ENCODE measurements around the gene ZNF438. TPM values are rescaled to one million over a fixed set of nuclear protein-coding genes. Genes with fewer than 3 reads are reported as not detected.

ZNF438 gene
- total and polyA plus RNA-seq, 2 of the 4 experiments (the other 2 are of a cell fraction), result 1.8 to 2.9 TPM

GRCh38 chr10:31041011-31041410, 9.3 kb upstream of the ZNF438 start:
- Histone ChIP-seq H4K5ac (ENCODE audit: low read depth, low read length) (no peak overlapping the region), H4K20me1 (ENCODE audit: insufficient read depth, low read length) (no peaks in the 10 kb centered on the region), H3K23ac (ENCODE audit: low read depth, low read length) (no peak overlapping the region), H3K56ac (ENCODE audit: extremely low read depth, insufficient read depth, low read length) (no peak overlapping the region), H4K91ac (ENCODE audit: insufficient read depth, low read depth, low read length) (no peak overlapping the region), H3K27ac (ENCODE audit: insufficient read depth, low read length) (no peak overlapping the region), H2AK5ac (ENCODE audit: low read depth, low read length) (peak overlapping the region; percentile 62; the same call in 1 of the 2 replicates), H2BK5ac (ENCODE audit: low read depth, low read length, poor library complexity, severe bottlenecking) (no peak overlapping the region), H3K4me2 (ENCODE audit: low read depth, low read length) (no peak overlapping the region), H3K9ac (ENCODE audit: low read depth, low read length) (no peak overlapping the region), H3K18ac (ENCODE audit: low read depth, low read length) (no peak overlapping the region), H3K36me3 (ENCODE audit: control insufficient read depth, insufficient read depth, low read length) (no peaks in the 10 kb centered on the region), H3K79me1 (ENCODE audit: low read depth in 1 of 2, low read length in 2 of 2) (no peaks in the 10 kb centered on the region), H2BK15ac (ENCODE audit: low read depth, low read length) (peak overlapping the region; percentile 59; the same call in 1 of the 3 replicates), H3K27me3 (ENCODE audit: control insufficient read depth, insufficient read depth, low read length) (no peaks in the 10 kb centered on the region), H3K14ac (replicated peaks; ENCODE audit: low read depth, low read length) (peak overlapping the region; percentile 55; the same call in 1 of the 2 replicates), H3K4me1 (ENCODE audit: control insufficient read depth, insufficient read depth, low read length) (peaks cover 1% of the 10 kb centered on the region; the same call in 1 of the 2 replicates), H3K9me1 (ENCODE audit: insufficient read depth, low read length) (no peaks in the 10 kb centered on the region; the same call in none of the 2 replicates), H3K9me3 (ENCODE audit: control insufficient read depth, insufficient read depth, low read length) (no peaks in the 10 kb centered on the region), H3K4ac (ENCODE audit: low read depth, low read length) (no peak overlapping the region; the same call in 1 of the 2 replicates), H2BK120ac (ENCODE audit: low read depth, low read length) (peak overlapping the region; percentile 63), H3K4me3 (ENCODE audit: insufficient read depth, low read depth, low read length) (no peak overlapping the region), H4K8ac (ENCODE audit: low read depth in 2 of 2, low read length in 2 of 2) (no peak overlapping the region), H2AK9ac (replicated peaks; ENCODE audit: low read depth, low read length, poor library complexity) (peak overlapping the region; percentile 23), H2BK20ac (ENCODE audit: low read depth, low read length) (peak overlapping the region; percentile 71), H2AFZ (replicated peaks; ENCODE audit: low read length, poor library complexity) (no peak overlapping the region)
- dilution Hi-C loops (cut with HindIII; ENCODE audit: low sequenced_read_pairs, unreplicated experiment) (no loop called here), intact Hi-C loops (cut with micrococcal nuclease) (no loop called here), in situ Hi-C loops (cut with MboI; ENCODE audit: low sequenced_read_pairs) (no loop called here)
- BruUV-seq (replicated peaks), result no TSS peak
- DNase-seq, result peak; percentile 41
- CTCF ChIA-PET, result no interaction called here
- POLR2A ChIA-PET (ENCODE audit: unreplicated experiment), result no interaction called here
- TF ChIP-seq RAD21 (IDR thresholded peaks at IDR 0.05; ENCODE audit: low read length) (no peak), MAZ (IDR thresholded peaks at IDR 0.05; ENCODE audit: borderline replicate concordance, low read depth, low read length) (no peak), NFE2L2 (IDR thresholded peaks at IDR 0.05; ENCODE audit: low read depth, low read length) (no peak), SMC3 (IDR thresholded peaks at IDR 0.05; ENCODE audit: low read depth, low read length) (no peak), FOS (IDR thresholded peaks at IDR 0.05; ENCODE audit: low read depth, low read length) (no peak), BHLHE40 (IDR thresholded peaks at IDR 0.05; ENCODE audit: low read depth, low read length) (no peak), CHD1 (IDR thresholded peaks at IDR 0.05; ENCODE audit: low read depth, low read length) (no peak), USF2 (IDR thresholded peaks at IDR 0.05; ENCODE audit: low read depth, low read length) (no peak), CEBPB (IDR thresholded peaks at IDR 0.05; ENCODE audit: low read depth, low read length) (no peak), RCOR1 (IDR thresholded peaks at IDR 0.05; ENCODE audit: insufficient replicate concordance, low read length) (no peak), ELK1 (IDR thresholded peaks at IDR 0.05; ENCODE audit: borderline replicate concordance, low read depth, low read length) (no peak)
- WGBS, 2 experiments (ENCODE audit: extremely low coverage in 2 of 2, insufficient read length in 1 of 2), result 83% methylated on average over 1 of the region's 3 CpGs; no CpG with 5 or more reads in 1 of the 2 experiments
- ATAC-seq (ENCODE audit: low read depth), result peak; percentile 24
